PC-9 (cell line): ENCODE measurements around the gene MYRIP.

Experiments
- EZH2 ChIP-seq: fragments of 200-600 bp; sonication (generic); IDR thresholded peaks from 2 replicates; pipeline ENCODE4 v1.8.0; 2017; ENCODE audit warnings: antibody characterized with exemption, low read depth
- TF ChIP-seq, protein P1 (sequence below): fragments of 200-600 bp; sonication (generic); conservative IDR thresholded peaks from 2 replicates; pipeline ENCODE4 v1.6.1; 2017; ENCODE audit warnings: mixed run types, antibody characterized with exemption, mild to moderate bottlenecking, moderate library complexity

DNA sequence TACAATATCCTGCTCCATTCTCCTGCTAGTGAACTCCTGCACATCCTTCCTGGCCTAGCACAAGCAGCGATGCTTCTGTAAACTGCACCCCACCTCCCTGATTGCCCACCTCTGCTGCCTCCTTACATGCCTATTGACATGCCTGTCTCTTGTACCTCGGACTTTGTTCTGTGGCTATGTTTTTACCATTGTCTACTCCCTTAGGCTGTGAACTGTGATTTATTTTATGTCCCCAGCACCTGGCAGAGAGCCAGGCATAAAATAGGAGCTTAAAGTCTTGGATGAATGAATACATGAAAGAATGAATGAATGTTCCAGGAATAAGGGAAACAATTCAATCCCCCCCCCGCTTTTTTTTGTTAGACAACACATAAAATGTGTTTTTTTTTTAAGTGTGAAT lies 210.0 kb downstream of the MYRIP start:
- TF ChIP-seq, protein P1, sequence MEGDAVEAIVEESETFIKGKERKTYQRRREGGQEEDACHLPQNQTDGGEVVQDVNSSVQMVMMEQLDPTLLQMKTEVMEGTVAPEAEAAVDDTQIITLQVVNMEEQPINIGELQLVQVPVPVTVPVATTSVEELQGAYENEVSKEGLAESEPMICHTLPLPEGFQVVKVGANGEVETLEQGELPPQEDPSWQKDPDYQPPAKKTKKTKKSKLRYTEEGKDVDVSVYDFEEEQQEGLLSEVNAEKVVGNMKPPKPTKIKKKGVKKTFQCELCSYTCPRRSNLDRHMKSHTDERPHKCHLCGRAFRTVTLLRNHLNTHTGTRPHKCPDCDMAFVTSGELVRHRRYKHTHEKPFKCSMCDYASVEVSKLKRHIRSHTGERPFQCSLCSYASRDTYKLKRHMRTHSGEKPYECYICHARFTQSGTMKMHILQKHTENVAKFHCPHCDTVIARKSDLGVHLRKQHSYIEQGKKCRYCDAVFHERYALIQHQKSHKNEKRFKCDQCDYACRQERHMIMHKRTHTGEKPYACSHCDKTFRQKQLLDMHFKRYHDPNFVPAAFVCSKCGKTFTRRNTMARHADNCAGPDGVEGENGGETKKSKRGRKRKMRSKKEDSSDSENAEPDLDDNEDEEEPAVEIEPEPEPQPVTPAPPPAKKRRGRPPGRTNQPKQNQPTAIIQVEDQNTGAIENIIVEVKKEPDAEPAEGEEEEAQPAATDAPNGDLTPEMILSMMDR, result no peak
- no peak for TF ChIP-seq EZH2
